ENCODE data around the gene BRSK2.

BRSK2 gene

DNA sequence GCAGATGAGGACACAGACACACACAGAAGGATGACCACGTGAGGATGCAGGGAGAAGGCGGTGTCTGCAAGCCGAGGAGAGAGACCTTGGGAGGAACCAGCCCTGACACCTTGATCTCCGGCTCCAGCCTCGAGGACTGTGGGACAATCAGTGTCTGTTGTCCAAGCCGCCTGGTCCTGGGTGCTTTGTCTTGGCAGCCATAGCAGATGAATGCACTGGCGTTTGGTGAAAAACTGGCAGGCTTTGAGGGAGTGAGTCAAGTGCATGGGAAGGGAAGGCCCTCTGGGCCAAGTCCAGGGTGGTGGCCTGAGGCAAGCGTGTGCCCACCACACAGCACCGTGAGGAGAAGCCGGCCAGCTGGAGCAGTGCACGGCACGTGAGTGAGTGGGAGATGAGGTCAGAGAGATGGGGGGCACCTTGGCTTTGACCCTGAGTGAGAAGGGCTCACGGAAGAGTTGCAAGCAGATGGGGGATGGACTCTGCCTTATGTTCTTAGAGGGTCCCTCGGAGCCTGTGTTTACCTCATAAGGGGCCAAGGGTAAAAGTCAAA lies 12.4 kb upstream of the BRSK2 start:
- no peak for DNase-seq (ENCODE audit: low read depth)
- TF ChIP-seq, protein P1, sequence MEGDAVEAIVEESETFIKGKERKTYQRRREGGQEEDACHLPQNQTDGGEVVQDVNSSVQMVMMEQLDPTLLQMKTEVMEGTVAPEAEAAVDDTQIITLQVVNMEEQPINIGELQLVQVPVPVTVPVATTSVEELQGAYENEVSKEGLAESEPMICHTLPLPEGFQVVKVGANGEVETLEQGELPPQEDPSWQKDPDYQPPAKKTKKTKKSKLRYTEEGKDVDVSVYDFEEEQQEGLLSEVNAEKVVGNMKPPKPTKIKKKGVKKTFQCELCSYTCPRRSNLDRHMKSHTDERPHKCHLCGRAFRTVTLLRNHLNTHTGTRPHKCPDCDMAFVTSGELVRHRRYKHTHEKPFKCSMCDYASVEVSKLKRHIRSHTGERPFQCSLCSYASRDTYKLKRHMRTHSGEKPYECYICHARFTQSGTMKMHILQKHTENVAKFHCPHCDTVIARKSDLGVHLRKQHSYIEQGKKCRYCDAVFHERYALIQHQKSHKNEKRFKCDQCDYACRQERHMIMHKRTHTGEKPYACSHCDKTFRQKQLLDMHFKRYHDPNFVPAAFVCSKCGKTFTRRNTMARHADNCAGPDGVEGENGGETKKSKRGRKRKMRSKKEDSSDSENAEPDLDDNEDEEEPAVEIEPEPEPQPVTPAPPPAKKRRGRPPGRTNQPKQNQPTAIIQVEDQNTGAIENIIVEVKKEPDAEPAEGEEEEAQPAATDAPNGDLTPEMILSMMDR (IDR thresholded peaks at IDR 0.05; ENCODE audit: control insufficient read depth, insufficient read depth, low read depth, low read length, missing control alignments): no peak
- no peak overlapping the region for H3K4me3 ChIP-seq (ENCODE audit: control insufficient read depth, low read depth, low read length)

DNA sequence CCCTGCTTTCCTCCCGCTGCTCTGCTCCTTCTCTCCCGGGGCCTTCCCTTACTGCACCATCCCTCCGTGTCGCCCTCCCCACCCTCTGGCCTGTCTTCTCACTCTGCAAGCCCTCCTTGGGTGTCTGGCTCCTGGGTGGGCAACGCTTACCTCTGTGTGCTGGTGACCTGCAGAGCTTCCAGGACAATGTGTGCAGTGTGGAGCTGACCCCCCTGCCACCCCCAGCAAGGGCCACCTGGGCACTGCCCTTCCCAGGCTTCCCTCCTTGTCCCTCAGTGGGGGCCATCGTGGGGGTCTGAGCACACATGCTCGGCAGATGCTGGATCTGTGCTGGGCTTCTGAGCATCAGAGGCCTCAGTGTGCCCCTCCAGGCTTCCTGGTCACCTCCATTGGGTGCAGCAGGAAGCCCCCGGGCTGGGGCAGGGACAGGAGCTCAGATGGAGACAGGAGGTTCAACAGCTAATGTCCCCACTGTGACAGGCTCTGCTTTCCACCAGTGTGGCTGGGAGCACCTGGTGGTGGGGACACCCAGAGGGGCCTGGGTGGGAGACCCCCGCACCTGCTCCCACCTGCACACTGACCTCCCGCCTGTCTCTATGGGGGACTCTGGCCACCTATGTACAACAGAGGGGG lies 7.8 kb upstream of the BRSK2 start:
- no peak for DNase-seq (ENCODE audit: low read depth)

DNA sequence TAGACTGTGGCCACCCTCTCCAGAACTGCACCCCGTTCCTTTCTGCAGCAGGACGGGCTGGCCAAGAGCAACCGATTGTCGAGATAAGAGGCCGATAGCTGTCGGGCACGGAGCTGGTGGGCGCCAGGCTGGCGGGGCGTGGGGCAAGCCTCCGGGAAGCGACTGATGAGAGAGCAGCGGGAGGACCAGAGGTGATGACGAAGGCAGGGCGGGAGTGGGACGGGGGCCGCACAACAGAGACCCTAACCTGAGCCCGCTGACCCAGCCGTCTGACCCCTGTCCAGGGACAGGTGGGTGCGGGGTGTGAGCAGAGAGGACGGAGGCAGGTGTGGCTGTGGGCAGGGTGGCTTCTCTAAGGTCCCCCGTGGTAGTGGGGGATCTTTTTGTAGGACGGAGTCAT lies 7.3 kb upstream of the BRSK2 start:
- TF ChIP-seq, protein P1 (IDR thresholded peaks at IDR 0.05; ENCODE audit: control insufficient read depth, insufficient read depth, low read depth, low read length, missing control alignments): no peak
- no peak for DNase-seq (ENCODE audit: low read depth)
- no peak overlapping the region for H3K4me3 ChIP-seq (ENCODE audit: control insufficient read depth, low read depth, low read length)

More for the DNA sequence above, 7.8 kb upstream of the BRSK2 start:
- H3K4me3 ChIP-seq (ENCODE audit: control insufficient read depth, low read depth, low read length): no peak overlapping the region
- TF ChIP-seq, protein P1 (IDR thresholded peaks at IDR 0.05; ENCODE audit: control insufficient read depth, insufficient read depth, low read depth, low read length, missing control alignments): no peak

DNA sequence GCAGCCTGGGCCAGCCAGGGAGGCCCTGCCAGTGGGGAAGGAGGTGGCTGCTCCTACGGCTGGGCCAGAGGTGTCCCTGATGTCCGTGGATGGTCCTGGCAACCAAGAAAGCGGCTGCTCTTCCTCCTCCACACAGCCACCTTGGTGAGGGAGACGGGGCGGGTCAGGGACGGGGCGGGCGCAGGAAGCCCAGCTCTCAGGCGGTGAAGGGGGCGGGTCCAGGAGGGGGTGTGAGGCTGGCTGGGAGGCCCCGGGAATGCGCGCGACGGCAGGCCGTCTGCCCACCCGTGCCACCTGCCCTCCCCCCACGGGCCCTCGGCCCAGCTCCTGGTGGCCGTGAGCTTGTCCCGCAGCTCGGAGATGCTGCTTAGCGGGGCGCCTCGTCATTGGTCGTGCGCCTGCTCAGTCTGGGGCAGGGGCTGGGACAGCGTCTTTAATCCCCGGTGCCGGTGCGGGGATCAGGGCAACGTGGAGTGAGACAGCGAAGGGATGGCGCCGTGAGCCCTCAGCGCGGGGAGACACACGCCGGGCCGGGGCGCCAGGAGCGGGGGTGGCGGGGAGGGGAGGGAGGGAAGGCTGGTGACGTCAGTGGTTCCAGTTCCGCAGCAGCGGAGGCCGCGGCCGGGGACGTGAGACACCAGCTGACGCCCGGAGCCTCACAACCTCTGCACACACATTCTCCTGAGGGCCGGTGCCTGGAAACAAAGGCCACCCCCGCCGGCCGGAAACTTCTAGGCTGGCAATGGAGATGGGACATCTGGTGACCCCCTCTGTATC lies 6.7 kb upstream of the BRSK2 start:
- DNase-seq (ENCODE audit: low read depth): no peak
- TF ChIP-seq, protein P1 (IDR thresholded peaks at IDR 0.05; ENCODE audit: control insufficient read depth, insufficient read depth, low read depth, low read length, missing control alignments): no peak

DNA sequence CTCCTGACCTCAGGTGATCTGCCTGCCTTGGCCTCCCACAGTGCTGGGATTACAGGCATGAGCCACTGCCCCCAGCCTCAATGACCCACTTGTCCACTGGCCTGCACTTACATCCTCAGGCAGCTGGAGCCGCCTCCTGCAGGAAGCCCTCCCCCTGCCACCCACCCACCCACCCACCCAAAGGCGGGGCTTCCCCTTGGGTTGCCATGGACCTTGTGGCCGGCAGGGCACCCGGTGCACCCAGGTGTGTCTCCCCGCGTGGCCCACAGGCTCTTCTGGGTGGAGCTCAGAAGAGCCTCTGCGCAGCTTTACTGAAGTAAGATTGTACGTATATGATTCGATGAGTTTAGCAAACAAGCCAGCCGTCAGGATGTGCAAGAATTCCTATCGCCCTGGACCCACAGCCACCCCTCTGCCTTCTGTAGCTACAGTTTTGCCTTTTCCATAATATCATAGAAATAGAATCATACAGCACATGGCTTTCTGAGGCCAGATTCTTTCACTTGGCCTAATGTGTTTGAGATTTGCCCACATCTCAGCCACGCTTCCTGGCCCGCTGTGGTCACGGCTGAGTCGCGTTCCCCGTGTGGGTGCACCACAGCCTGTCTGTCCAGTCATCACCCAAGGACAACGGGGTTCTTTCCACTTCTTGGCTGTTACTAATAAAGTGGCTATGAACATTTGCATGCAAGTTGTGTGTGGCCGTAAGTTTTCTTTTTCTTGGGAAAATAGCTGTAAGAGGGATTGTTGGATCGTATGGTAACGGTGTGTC lies 5.3 kb upstream of the BRSK2 start:
- H3K4me3 ChIP-seq (ENCODE audit: control insufficient read depth, low read depth, low read length): no peak overlapping the region
- TF ChIP-seq, protein P1 (IDR thresholded peaks at IDR 0.05; ENCODE audit: control insufficient read depth, insufficient read depth, low read depth, low read length, missing control alignments): no peak
- DNase-seq (ENCODE audit: low read depth): no peak

More for the DNA sequence above, 6.7 kb upstream of the BRSK2 start:
- peak overlapping the region; percentile 66 for H3K4me3 ChIP-seq (ENCODE audit: control insufficient read depth, low read depth, low read length)

DNA sequence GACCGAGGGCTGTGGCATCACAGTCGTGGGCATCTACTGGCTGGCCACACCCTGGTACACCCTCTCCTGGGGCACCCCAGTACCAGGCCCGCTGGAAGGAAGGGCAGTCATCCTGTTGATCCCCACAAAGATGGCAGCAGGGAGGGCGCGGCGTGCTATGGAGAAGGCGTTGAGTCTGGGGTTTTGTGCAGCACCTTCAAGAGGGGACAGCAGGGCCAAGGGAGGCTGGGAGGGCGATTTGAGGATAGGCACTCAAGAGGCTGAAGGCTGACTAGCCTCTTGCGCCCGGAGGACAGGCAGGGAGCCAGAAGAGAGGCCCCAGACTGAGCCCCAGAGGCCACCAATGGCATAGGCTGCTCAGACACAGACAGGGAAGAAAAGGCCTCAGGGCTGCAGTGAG lies 2.2 kb upstream of the BRSK2 start:
- no peak for DNase-seq (ENCODE audit: low read depth)
- TF ChIP-seq, protein P1 (IDR thresholded peaks at IDR 0.05; ENCODE audit: control insufficient read depth, insufficient read depth, low read depth, low read length, missing control alignments): no peak
- H3K4me3 ChIP-seq (ENCODE audit: control insufficient read depth, low read depth, low read length): no peak overlapping the region
